ENCODE data around the gene CPED1. TPM values are rescaled to one million over a fixed set of nuclear protein-coding genes. Genes with fewer than 3 reads are reported as not detected.
"Not testable (repeated sequence)": the region's sequence is repeated elsewhere in the genome, so short reads cannot be mapped to it uniquely, and the experiment has no call there.

Gene CPED1
- total RNA-seq, 1 donor from 2014 or later, result 38.6 TPM

DNA sequence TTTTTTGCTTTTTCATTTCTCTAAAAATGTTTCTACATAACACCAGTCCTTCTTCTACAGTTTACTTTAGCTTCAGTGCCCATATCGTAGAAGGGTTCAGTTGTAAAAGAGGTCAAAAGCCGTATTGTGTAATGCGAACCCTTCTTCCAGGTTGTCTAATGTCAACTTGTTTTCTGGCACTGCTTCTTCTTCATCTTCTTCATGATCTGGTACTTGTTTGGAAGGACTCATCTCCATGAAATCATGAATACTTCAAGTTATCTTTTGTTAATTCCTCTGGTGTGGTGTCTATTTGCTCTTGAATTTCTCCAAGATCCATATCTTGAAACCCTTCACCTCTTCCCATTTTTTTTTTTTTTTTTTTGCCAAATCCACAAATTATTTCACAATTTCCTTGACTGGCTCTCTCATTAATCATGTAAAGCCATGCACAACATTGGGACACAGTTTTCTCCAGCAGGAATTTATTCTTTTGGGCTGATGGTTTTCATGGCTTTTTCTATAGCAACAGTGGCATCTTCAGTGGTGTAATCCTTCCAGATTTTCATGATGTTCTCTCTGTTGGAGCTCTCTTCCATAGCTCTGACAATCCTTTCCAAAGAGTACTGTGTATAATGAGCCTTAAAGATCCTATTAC is 85.1 kb downstream of the CPED1 start:
- ATAC-seq (no peak), DNase-seq (no peak)
- H3K9me3 ChIP-seq, result no peaks in the 10 kb centered on the region
- H3K4me3 ChIP-seq, result no peak overlapping the region
- TF ChIP-seq, protein P1, sequence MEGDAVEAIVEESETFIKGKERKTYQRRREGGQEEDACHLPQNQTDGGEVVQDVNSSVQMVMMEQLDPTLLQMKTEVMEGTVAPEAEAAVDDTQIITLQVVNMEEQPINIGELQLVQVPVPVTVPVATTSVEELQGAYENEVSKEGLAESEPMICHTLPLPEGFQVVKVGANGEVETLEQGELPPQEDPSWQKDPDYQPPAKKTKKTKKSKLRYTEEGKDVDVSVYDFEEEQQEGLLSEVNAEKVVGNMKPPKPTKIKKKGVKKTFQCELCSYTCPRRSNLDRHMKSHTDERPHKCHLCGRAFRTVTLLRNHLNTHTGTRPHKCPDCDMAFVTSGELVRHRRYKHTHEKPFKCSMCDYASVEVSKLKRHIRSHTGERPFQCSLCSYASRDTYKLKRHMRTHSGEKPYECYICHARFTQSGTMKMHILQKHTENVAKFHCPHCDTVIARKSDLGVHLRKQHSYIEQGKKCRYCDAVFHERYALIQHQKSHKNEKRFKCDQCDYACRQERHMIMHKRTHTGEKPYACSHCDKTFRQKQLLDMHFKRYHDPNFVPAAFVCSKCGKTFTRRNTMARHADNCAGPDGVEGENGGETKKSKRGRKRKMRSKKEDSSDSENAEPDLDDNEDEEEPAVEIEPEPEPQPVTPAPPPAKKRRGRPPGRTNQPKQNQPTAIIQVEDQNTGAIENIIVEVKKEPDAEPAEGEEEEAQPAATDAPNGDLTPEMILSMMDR (IDR thresholded peaks at IDR 0.05), result no peak
- H3K36me3 ChIP-seq, result no peaks in the 10 kb centered on the region
- no peaks in the 10 kb centered on the region for H3K27me3 ChIP-seq (ENCODE audit: low read depth)
- H3K27ac ChIP-seq, result no peak overlapping the region
- intact Hi-C loops (cut with DNase I), result loop anchor here (10.0 kb wide), 1 partner anchor 79 kb away; no protein-coding TSS in a partner anchor
- no peaks in the 10 kb centered on the region for H3K4me1 ChIP-seq

DNA sequence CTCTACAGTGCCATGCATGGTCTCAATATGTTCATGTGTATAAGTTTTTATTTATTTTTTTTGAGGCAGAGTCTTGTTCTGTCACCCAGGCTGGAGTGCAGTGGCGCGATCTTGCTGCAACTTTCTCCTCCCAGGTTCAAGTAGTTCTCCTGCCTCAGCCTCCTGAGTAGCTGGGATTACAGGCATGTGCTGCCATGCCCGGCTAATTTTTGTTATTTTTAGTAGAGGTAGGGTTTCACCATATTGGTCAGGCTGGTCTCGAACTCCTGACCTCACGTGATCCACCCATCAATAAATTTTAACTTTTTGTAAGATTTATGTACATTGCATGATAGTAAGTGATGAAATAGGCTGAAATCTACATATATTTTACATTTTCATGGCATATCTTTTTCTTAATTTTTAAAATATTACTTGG is 86.9 kb downstream of the CPED1 start:
- H3K36me3 ChIP-seq; H3K4me3 ChIP-seq; DNase-seq; H3K4me1 ChIP-seq; H3K9me3 ChIP-seq; ATAC-seq; H3K27ac ChIP-seq; H3K27me3 ChIP-seq (ENCODE audit: low read depth): not testable (repeated sequence)
- intact Hi-C loops (cut with DNase I), result loop anchor here (10.0 kb wide), 1 partner anchor 81 kb away; no protein-coding TSS in a partner anchor

DNA sequence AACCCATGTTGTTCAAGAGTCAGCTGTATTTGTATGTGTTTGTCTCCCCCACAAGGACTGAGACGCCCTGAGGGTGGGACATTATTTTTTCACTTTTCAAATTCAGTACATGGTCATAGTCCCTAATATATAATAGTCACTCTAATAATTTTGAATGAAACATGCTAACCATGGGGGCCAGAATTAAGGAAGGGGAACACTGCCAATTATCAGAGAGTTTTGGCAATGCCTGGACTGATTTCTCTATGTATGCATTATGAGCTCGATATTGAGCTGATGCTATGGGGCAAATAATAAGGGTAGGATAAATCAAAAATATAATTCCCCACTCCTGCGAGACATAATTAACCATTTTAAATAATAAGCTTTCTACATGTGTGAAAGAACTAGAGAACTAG is 87.4 kb downstream of the CPED1 start:
- TF ChIP-seq, protein P1 (IDR thresholded peaks at IDR 0.05), result no peak
- H3K27me3 ChIP-seq (ENCODE audit: low read depth), result no peaks in the 10 kb centered on the region
- H3K4me1 ChIP-seq, result no peaks in the 10 kb centered on the region
- no peak overlapping the region for H3K4me3 ChIP-seq
- H3K9me3 ChIP-seq, result no peaks in the 10 kb centered on the region
- intact Hi-C loops (cut with DNase I), result loop anchor here (10.0 kb wide), 1 partner anchor 81 kb away; no protein-coding TSS in a partner anchor
- ATAC-seq (no peak), DNase-seq (no peak)
- H3K36me3 ChIP-seq, result no peaks in the 10 kb centered on the region
- no peak overlapping the region for H3K27ac ChIP-seq

DNA sequence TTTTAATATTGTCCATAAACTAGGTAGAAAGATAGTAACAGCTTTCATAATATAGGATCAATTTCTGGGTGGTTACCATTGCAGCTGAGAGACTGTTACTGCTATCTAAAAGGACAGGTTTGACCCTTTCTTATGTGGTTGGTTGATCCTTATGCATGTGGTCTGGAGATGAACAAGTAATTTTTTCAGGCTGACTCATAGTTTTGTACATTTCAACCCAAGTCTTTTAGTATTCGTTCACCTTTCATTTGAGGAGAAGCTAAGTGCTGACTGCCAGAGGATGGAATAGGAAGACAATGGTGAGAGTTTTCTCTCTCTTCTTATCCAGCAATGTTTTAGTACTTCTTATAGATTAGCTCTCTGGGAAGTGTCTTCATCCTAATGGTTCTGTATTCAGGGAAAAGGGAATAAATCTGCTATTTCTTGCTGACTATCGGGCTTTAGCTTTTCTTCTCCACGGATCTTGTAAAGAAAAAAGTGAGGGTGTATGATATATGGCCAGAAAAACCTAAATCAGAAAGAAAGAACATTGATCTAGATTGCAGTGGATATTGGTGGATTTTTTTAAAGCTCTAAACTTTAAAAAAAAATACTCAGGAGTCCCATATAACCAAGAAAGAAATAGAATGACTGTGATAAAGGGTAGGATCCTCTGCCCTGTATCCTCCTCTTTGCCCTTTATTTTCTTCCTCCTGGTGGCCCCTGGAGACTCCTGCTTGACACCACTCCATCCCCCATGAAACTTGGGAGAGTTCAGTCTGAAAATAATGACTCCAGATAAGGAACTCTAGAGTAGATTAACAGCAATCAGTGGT is 88.0 kb downstream of the CPED1 start:
- DNase-seq (no peak), ATAC-seq (no peak)
- no peaks in the 10 kb centered on the region for H3K36me3 ChIP-seq
- H3K4me1 ChIP-seq, result no peaks in the 10 kb centered on the region
- TF ChIP-seq, protein P1 (IDR thresholded peaks at IDR 0.05), result no peak
- intact Hi-C loops (cut with DNase I), result loop anchor here (10.0 kb wide), 1 partner anchor 82 kb away; no protein-coding TSS in a partner anchor
- no peak overlapping the region for H3K4me3 ChIP-seq
- H3K9me3 ChIP-seq, result no peaks in the 10 kb centered on the region
- H3K27ac ChIP-seq, result no peak overlapping the region
- H3K27me3 ChIP-seq (ENCODE audit: low read depth), result no peaks in the 10 kb centered on the region

DNA sequence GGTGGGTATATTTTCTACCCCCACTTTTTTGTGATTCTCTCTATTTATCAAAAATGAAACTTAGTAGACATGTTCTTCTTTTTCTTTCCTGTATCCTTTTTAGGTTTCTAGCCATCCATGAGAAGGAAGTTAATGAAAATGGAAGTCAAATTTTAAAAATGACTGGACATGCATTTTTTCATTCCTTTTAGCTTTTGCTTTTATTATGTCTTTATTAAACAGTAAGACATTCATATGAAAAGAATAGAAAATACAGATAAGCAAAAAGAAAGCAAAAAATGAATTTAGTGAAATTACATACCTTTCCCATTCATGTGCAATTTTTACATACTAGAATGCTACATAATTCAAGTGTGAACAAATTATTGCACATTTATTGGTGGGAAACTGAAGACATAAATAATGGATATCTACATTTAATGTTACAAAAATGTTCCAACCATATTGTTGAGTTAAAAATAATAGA is 88.7 kb downstream of the CPED1 start:
- ATAC-seq, result no peak
- H3K4me3 ChIP-seq, result no peak overlapping the region
- no peaks in the 10 kb centered on the region for H3K4me1 ChIP-seq
- TF ChIP-seq, protein P1 (IDR thresholded peaks at IDR 0.05), result no peak
- DNase-seq, result no peak
- H3K36me3 ChIP-seq, result no peaks in the 10 kb centered on the region
- intact Hi-C loops (cut with DNase I), result loop anchor here (10.0 kb wide), 1 partner anchor 82 kb away; no protein-coding TSS in a partner anchor
- H3K27ac ChIP-seq, result no peak overlapping the region
- H3K9me3 ChIP-seq, result no peaks in the 10 kb centered on the region
- no peaks in the 10 kb centered on the region for H3K27me3 ChIP-seq (ENCODE audit: low read depth)
